ENCODE results near the gene CEP170.
"Not testable (repeated sequence)": the region's sequence is repeated elsewhere in the genome, so short reads cannot be mapped to it uniquely, and the experiment has no call there.

- TF ChIP-seq, protein P1, sequence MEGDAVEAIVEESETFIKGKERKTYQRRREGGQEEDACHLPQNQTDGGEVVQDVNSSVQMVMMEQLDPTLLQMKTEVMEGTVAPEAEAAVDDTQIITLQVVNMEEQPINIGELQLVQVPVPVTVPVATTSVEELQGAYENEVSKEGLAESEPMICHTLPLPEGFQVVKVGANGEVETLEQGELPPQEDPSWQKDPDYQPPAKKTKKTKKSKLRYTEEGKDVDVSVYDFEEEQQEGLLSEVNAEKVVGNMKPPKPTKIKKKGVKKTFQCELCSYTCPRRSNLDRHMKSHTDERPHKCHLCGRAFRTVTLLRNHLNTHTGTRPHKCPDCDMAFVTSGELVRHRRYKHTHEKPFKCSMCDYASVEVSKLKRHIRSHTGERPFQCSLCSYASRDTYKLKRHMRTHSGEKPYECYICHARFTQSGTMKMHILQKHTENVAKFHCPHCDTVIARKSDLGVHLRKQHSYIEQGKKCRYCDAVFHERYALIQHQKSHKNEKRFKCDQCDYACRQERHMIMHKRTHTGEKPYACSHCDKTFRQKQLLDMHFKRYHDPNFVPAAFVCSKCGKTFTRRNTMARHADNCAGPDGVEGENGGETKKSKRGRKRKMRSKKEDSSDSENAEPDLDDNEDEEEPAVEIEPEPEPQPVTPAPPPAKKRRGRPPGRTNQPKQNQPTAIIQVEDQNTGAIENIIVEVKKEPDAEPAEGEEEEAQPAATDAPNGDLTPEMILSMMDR (IDR thresholded peaks at IDR 0.05 in 2 of 3, conservative IDR thresholded peaks at IDR 0.05 in 1 of 3; ENCODE audit: borderline replicate concordance in 1 of 3, insufficient read depth in 1 of 3, low read depth in 2 of 3, low read length in 2 of 3), result not testable (repeated sequence)
- not testable (repeated sequence) for TF ChIP-seq POLR2A (IDR thresholded peaks at IDR 0.05; ENCODE audit: borderline replicate concordance, extremely low read depth, insufficient read depth, insufficient read length); POLR2AphosphoS5 (IDR thresholded peaks at IDR 0.05; ENCODE audit: low read depth, low read length)
These were observed 132.1 kb downstream of the CEP170 start for GRCh38 chr1:243122876-243123409.
